ENCODE data around the gene KLHDC9. TPM values are rescaled to one million over a fixed set of nuclear protein-coding genes. Genes with fewer than 3 reads are reported as not detected.

Gene KLHDC9
- total and polyA plus RNA-seq, 3 experiments from 2014 or later = 0.42 to 0.49 TPM; not detected in 1

DNA sequence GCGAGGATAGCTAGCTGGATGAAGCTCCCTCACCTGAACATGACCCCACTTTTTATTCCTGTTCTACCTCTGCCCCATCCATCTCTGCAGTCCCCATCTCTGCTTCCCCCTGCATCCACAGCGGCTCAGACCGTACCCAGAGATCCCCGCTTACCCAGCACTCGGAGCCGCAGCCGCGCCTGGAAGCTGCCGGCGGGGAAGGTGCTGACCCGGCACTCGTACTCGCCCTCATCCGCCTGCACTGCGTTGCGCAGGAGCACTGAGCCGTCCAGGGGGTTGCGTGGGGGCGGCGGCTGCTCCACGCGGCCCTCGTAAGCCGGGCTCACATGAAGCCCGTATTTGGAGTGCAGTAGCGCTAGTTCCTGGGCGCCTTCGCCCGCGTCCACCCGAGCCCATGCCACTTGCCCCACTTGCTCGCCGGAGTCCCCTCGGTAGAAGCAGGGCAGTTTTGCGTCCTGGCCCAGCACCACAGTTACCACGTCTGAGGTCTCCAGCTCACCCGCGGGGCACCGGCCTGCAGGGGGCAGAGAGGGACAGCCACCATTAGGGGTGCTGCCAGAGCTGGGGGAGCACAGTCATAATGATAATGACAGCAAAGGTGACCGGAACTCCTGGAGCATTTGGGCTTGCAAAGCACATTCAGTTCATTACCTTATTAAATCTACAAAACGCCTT, 18.6 kb upstream of the KLHDC9 start:
- no peak for DNase-seq
- Mint-ChIP-seq H3K9me3 (no peaks in the 10 kb centered on the region), H3K27me3 (peaks cover 0 to 3% of the 10 kb centered on the region in 2 donors), H3K4me3 (no peak overlapping the region), H3K4me1 (no peaks in the 10 kb centered on the region), H3K27ac (peak overlapping the region in 1 of 8 donors; percentile 38), H3K36me3 (no peaks in the 10 kb centered on the region)
- CTCF ChIA-PET = interaction anchor here (1.8 kb wide), 1 partner anchor 18 kb away, joined by 7 read pairs; the partner anchor contains the start of gene KLHDC9
- Histone ChIP-seq H3K9me3 (ENCODE audit: low read length) (no peaks in the 10 kb centered on the region), H3K36me3 (ENCODE audit: insufficient read depth, low read length) (no peaks in the 10 kb centered on the region), H3K27ac (ENCODE audit: low read depth, low read length) (no peak overlapping the region), H3K4me3 (ENCODE audit: low read length) (no peak overlapping the region), H3K27me3 (ENCODE audit: insufficient read depth, low read length, poor library complexity, severe bottlenecking) (no peaks in the 10 kb centered on the region), H3K4me1 (ENCODE audit: insufficient read depth, low read length) (no peaks in the 10 kb centered on the region)
- POLR2A ChIA-PET = no interaction called here

DNA sequence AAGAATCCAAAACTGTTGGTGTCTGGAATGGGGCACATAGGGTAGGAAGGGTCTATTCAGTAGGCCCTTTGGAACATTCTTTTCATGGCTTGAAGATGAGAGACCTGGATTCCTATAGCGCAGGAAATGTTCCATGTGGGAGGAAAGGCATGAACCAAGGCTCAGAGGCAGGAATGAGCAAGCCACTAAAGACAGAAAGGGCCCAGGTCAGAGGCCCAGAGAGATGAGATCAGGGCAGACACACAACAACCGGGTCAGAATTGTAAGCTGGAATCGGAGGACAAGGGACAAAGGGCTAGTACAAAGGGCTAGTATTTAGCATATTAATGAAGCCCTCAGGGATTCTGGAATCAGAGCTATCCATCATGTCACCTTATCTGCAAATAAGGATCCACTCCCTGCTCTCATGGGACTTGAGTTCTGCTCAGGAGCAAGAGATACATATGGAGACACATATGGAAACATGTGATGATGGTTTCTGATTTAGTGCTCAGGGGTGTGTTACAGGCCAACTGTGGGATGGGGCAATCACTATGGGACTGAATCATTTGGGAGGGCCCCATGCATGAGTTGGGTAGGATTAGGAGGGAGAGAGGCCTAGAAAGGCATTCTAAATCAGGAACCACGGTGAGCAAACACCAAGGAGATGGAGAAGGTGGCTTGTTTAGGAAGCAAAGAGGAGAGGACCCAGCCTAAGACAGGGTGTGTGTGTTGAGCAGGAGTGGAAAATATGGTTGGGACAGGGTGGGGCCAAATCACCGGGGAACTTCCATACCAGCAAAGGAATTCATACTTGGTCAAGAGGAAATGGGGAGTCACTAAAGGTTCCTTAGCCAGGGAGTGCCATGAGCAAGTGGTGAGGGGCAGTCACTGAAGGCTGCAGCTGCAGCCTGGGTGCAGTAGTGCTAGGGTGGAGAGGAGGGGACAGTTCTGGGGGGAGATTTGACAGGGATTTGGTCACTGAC, 17.4 kb upstream of the KLHDC9 start:
- Mint-ChIP-seq H3K36me3 (no peaks in the 10 kb centered on the region), H3K9me3 (no peaks in the 10 kb centered on the region), H3K4me1 (no peaks in the 10 kb centered on the region), H3K27me3 (peaks cover 0 to 3% of the 10 kb centered on the region in 2 donors), H3K27ac (no peak overlapping the region), H3K4me3 (no peak overlapping the region)
- ChIA-PET POLR2A (no interaction called here), CTCF (interaction anchor here (1.8 kb wide), 1 partner anchor 16 kb away, joined by 7 read pairs; the partner anchor contains the start of gene KLHDC9)
- Histone ChIP-seq H3K4me1 (ENCODE audit: insufficient read depth, low read length) (no peaks in the 10 kb centered on the region), H3K36me3 (ENCODE audit: insufficient read depth, low read length) (no peaks in the 10 kb centered on the region), H3K4me3 (ENCODE audit: low read length) (no peak overlapping the region), H3K27ac (ENCODE audit: low read depth, low read length) (no peak overlapping the region), H3K27me3 (ENCODE audit: insufficient read depth, low read length, poor library complexity, severe bottlenecking) (no peaks in the 10 kb centered on the region), H3K9me3 (ENCODE audit: low read length) (no peaks in the 10 kb centered on the region)
- no peak for DNase-seq

DNA sequence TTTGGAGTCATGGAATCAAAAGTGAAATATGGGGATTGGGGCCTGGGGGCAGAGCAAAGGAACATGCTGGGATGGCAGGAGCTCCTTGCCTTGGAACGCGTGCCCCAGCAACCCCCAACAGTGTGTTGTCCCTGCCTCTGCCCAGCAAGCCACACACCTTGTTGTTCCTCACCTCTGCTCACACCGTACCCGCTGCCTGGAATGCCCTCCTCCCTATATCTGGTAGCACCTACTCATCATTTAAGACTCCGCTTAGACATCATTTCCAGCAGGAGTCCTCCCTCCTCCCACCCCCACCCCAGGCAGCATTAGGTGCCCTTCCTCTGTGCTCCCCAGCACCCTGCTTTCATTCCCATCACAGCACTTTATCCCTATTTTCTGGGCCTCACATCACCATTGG, 16.6 kb upstream of the KLHDC9 start:
- no peaks in the 10 kb centered on the region for H3K4me1 Mint-ChIP-seq
- Histone ChIP-seq H3K27ac (ENCODE audit: low read depth, low read length) (no peak overlapping the region), H3K4me3 (ENCODE audit: low read length) (no peak overlapping the region), H3K27me3 (ENCODE audit: insufficient read depth, low read length, poor library complexity, severe bottlenecking) (no peaks in the 10 kb centered on the region), H3K4me1 (ENCODE audit: insufficient read depth, low read length) (no peaks in the 10 kb centered on the region), H3K36me3 (ENCODE audit: insufficient read depth, low read length) (no peaks in the 10 kb centered on the region), H3K9me3 (ENCODE audit: low read length) (no peaks in the 10 kb centered on the region)
- ChIA-PET CTCF (no interaction called here), POLR2A (no interaction called here)
- peak overlapping the region in 1 of 8 donors; percentile 7 for H3K27ac Mint-ChIP-seq
- H3K9me3 Mint-ChIP-seq = no peaks in the 10 kb centered on the region
- no peak for DNase-seq
- no peak overlapping the region for H3K4me3 Mint-ChIP-seq
- H3K27me3 Mint-ChIP-seq = peaks cover 0 to 3% of the 10 kb centered on the region in 2 donors
- no peaks in the 10 kb centered on the region for H3K36me3 Mint-ChIP-seq

DNA sequence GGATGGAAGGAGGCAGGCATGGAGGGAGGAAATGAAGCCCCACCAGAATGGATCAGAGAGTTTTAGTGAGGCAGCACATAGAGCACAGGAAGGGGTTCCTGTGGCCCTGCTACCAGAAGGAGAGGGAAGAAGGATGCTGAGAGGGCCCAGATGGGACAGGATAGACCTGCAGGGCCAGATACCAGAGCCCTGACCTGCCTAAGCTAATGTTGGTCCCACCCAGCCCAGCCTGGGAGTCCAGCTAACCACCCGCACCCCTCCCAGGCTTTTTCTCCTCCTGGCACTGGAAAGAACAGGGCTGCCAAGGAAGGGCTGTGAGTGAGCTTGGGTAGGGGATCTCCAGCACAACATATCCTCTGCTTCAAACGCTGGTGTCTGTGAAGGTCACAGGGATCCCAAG, 15.7 kb upstream of the KLHDC9 start:
- Mint-ChIP-seq H3K27me3 (peaks cover 0 to 3% of the 10 kb centered on the region in 2 donors), H3K4me3 (no peak overlapping the region), H3K36me3 (no peaks in the 10 kb centered on the region), H3K4me1 (no peaks in the 10 kb centered on the region), H3K9me3 (no peaks in the 10 kb centered on the region), H3K27ac (peak overlapping the region in 1 of 8 donors; percentile 58)
- Histone ChIP-seq H3K9me3 (ENCODE audit: low read length) (no peaks in the 10 kb centered on the region), H3K27ac (ENCODE audit: low read depth, low read length) (no peak overlapping the region), H3K4me3 (ENCODE audit: low read length) (no peak overlapping the region), H3K36me3 (ENCODE audit: insufficient read depth, low read length) (no peaks in the 10 kb centered on the region), H3K4me1 (ENCODE audit: insufficient read depth, low read length) (no peaks in the 10 kb centered on the region), H3K27me3 (ENCODE audit: insufficient read depth, low read length, poor library complexity, severe bottlenecking) (no peaks in the 10 kb centered on the region)
- ChIA-PET POLR2A (no interaction called here), CTCF (no interaction called here)
- no peak for DNase-seq

DNA sequence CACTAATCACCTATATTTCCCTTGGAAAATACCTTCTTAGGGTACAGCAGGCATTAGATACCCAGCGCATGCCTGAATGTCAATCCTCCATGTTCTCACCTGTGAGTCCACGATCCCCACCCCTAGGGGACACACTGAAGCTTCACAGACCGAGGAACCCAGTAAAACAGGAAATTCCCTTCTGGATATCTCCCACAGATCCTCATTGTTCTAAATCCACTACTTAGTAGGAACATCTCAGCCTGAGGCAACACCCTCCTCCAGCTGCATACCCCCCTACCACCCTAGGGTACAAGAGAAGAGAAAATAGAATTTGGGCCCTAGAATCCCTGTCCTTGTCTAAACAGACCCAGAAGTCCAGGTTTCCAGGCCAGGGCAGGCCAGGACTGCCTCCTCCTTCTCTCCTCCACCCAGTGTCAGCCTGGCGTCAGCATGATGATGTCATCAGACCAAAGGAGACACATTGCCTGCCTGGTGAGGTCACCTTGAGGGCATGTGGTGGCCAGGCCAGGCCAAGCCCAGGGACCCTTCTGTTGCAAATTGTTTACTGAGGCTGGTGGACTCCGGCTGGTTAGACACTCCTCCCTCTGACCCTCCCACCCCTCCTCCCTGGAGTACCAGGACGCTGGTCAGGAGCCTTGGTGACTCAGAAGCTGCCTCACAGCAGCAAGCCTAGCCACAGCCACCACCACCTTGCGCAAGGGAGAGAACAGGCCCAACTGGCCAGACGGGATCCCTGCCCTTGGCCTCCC, 15.0 kb upstream of the KLHDC9 start:
- Histone ChIP-seq H3K36me3 (ENCODE audit: insufficient read depth, low read length) (no peaks in the 10 kb centered on the region), H3K27me3 (ENCODE audit: insufficient read depth, low read length, poor library complexity, severe bottlenecking) (no peaks in the 10 kb centered on the region), H3K4me3 (ENCODE audit: low read length) (no peak overlapping the region), H3K9me3 (ENCODE audit: low read length) (no peaks in the 10 kb centered on the region), H3K4me1 (ENCODE audit: insufficient read depth, low read length) (no peaks in the 10 kb centered on the region), H3K27ac (ENCODE audit: low read depth, low read length) (no peak overlapping the region)
- Mint-ChIP-seq H3K27me3 (peaks cover 0 to 3% of the 10 kb centered on the region in 2 donors), H3K27ac (peak overlapping the region in 2 of 8 donors; percentile 8 to 58), H3K4me3 (no peak overlapping the region), H3K4me1 (no peaks in the 10 kb centered on the region), H3K36me3 (no peaks in the 10 kb centered on the region), H3K9me3 (no peaks in the 10 kb centered on the region)
- no peak for DNase-seq
- ChIA-PET POLR2A (no interaction called here), CTCF (no interaction called here)

DNA sequence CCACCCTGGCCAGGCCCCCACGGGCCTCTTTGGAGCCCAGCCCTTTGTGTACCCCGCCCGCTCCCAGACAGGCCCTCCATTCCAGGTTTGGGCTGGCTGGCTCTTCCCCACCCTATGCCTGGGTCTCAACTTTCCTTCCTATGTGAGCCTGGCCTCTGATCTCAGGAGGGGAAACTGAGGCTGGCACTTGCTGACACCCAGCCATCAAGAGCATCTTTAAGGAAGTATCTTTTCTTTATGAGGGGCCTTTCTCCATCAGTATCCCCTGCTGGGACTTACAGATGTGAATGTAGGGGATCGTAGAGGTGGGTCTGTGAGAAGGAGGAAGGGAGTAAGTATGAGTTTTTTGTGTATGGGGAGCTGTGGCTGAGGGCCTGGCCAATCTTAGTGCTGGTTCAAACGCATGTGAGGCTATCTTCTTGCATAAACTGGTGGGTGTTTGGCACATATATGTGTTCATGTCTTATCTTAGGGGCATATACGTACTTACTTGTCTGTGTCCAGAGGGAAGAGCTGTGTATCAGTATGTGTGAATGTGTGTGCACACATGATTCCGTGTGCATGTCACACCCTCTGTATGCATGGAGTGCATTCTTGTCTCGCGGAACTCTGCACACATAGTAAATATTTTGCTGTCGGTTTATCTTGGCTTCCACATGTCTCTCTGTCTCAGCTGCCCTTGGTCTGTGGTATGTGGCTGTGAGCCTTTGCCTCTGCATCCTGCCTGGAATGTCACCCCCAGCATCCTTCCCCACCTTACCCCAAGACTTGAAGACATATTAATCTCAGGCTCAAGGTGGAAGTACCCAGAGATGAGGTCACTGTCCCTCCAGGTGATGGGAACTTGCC, 14.2 kb upstream of the KLHDC9 start:
- H3K36me3 ChIP-seq (ENCODE audit: insufficient read depth, low read length) = no peaks in the 10 kb centered on the region
- Mint-ChIP-seq H3K9me3 (no peaks in the 10 kb centered on the region), H3K36me3 (no peaks in the 10 kb centered on the region), H3K27ac (peak overlapping the region in 1 of 8 donors; percentile 2), H3K27me3 (peaks cover 0 to 2% of the 10 kb centered on the region in 2 donors), H3K4me1 (no peaks in the 10 kb centered on the region), H3K4me3 (no peak overlapping the region)
- no peaks in the 10 kb centered on the region for H3K27me3 ChIP-seq (ENCODE audit: insufficient read depth, low read length, poor library complexity, severe bottlenecking)
- ChIA-PET CTCF (interaction anchor here (1.4 to 4.0 kb wide), 2 partner anchors 12 to 14 kb away, joined by 6 to 14 read pairs; partner anchors contain the start of gene KLHDC9), POLR2A (no interaction called here)
- H3K4me1 ChIP-seq (ENCODE audit: insufficient read depth, low read length) = no peaks in the 10 kb centered on the region
- H3K4me3 ChIP-seq (ENCODE audit: low read length) = no peak overlapping the region
- no peaks in the 10 kb centered on the region for H3K9me3 ChIP-seq (ENCODE audit: low read length)
- no peak overlapping the region for H3K27ac ChIP-seq (ENCODE audit: low read depth, low read length)
- DNase-seq = no peak

DNA sequence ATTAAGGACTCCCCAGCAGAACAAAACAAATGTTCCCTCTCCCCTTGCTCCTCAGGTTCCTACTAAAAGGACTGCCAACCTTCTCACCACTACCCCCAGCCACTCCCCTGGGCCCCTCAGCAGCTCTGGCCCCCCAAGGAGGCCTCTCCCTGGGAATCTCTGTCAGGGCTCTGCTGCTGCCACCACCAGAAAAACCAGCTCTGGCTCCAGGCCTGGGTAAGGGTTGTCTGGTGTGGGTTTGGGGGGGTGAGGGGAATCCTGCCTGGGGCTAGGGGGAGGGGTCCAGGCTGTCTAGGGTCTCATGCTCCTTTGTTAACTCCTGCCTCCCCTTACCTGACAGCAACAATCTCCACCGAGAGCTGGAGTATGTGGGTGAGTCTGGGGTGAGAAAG, 13.6 kb upstream of the KLHDC9 start:
- Mint-ChIP-seq H3K36me3 (no peaks in the 10 kb centered on the region), H3K9me3 (no peaks in the 10 kb centered on the region), H3K27me3 (peaks cover 0 to 2% of the 10 kb centered on the region in 2 donors), H3K27ac (no peak overlapping the region), H3K4me3 (no peak overlapping the region), H3K4me1 (no peaks in the 10 kb centered on the region)
- ChIA-PET POLR2A (no interaction called here), CTCF (interaction anchor here (1.4 to 4.0 kb wide), 2 partner anchors 13 kb away, joined by 6 to 14 read pairs; partner anchors contain the start of gene KLHDC9)
- Histone ChIP-seq H3K9me3 (ENCODE audit: low read length) (no peaks in the 10 kb centered on the region), H3K4me1 (ENCODE audit: insufficient read depth, low read length) (no peaks in the 10 kb centered on the region), H3K27me3 (ENCODE audit: insufficient read depth, low read length, poor library complexity, severe bottlenecking) (no peaks in the 10 kb centered on the region), H3K36me3 (ENCODE audit: insufficient read depth, low read length) (no peaks in the 10 kb centered on the region), H3K4me3 (ENCODE audit: low read length) (no peak overlapping the region), H3K27ac (ENCODE audit: low read depth, low read length) (no peak overlapping the region)
- DNase-seq = no peak

Data from CD8-positive, alpha-beta memory T cell (primary cell).